OCI-LY7 (cell line): Measurements from ENCODE around the gene FSIP2.

Experiments
- EZH2phosphoT487 ChIP-seq: fragments of 200-600 bp; sonication (generic); IDR thresholded peaks from 2 replicates; pipeline ENCODE4 v1.6.1; 2018; ENCODE audit warnings: low read depth, borderline replicate concordance, mild to moderate bottlenecking, mixed run types, antibody characterized with exemption, low read length, moderate library complexity, mixed read lengths
- TF ChIP-seq, protein P1 (sequence below): fragments of 200-600 bp; sonication (generic); conservative IDR thresholded peaks from 2 replicates; pipeline ENCODE4 v1.5.1; 2014; ENCODE audit warnings: mild to moderate bottlenecking, antibody characterized with exemption, low read length, moderate library complexity, mixed read lengths

DNA sequence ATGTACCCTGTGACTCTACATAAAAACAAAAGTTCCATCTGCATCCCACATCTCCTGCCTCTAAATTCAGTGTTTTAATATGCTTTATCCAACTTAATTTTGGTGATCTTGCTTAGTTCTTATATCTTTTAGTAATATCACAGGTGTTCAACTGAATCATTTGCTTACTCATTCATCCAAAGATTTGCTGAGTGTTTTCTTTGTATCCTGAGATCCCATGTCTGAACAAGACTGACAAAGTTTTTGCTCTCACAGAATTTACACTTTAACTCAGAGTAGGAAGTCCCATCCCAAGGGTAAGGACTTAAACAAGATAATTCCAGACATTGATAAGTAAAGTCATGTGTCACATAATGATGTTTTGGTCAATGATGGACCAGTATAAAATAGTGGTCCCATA is 87.0 kb downstream of the FSIP2 start:
- TF ChIP-seq, protein P1, sequence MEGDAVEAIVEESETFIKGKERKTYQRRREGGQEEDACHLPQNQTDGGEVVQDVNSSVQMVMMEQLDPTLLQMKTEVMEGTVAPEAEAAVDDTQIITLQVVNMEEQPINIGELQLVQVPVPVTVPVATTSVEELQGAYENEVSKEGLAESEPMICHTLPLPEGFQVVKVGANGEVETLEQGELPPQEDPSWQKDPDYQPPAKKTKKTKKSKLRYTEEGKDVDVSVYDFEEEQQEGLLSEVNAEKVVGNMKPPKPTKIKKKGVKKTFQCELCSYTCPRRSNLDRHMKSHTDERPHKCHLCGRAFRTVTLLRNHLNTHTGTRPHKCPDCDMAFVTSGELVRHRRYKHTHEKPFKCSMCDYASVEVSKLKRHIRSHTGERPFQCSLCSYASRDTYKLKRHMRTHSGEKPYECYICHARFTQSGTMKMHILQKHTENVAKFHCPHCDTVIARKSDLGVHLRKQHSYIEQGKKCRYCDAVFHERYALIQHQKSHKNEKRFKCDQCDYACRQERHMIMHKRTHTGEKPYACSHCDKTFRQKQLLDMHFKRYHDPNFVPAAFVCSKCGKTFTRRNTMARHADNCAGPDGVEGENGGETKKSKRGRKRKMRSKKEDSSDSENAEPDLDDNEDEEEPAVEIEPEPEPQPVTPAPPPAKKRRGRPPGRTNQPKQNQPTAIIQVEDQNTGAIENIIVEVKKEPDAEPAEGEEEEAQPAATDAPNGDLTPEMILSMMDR, result no peak
- TF ChIP-seq EZH2phosphoT487, result no peak
